Measurements from ENCODE around the gene TRAK1. TPM values are rescaled to one million over a fixed set of nuclear protein-coding genes. Genes with fewer than 3 reads are reported as not detected.

The TRAK1 gene
- total RNA-seq, 1 donor from 2014 or later: 49.2 TPM

- Mint-ChIP-seq H3K4me1 (ENCODE audit: unreplicated experiment) (peaks cover 7% of the 10 kb centered on the region), H3K27ac (no peak within 1 kb of the TSS), H3K27me3 (peaks cover 79% of the 10 kb centered on the region), H3K36me3 (no peaks in the 10 kb centered on the region), H3K4me3 (no peak within 1 kb of the TSS), H3K9me3 (no peaks in the 10 kb centered on the region)
- TF ChIP-seq CTCF (conservative IDR thresholded peaks at IDR 0.05): no peak
- no peak for DNase-seq (ENCODE audit: extremely low spot score, unreplicated experiment)
Measured at GRCh38 chr3:42266085-42266484, 174.9 kb downstream of the TRAK1 start, which contains the start of gene CCK. Gene CCK (minus strand): TSS chr3:42266185. CDS start chr3:42263630, 2,555 bp downstream.

DNA sequence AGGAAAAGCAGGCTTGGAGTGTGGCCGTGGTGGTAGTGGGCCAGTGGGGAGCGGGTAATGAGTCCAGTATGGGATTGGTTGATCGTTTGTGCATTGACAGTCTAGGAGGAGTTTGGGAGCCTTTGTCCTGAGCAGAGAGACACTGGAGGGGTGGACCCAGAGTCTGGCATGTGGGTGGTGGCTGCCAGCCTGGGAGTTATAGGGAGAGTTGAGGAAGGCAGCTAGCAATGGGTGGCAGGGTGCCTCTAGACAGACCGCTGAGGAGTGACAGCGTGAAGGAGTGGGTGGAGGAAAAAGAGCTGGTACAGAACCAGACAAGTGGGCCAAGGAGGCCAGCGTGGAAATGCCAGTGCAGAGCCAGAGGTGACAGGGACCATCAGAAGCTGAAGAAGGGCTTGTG is 176.7 kb downstream of the TRAK1 start:
- TF ChIP-seq CTCF (conservative IDR thresholded peaks at IDR 0.05): no peak
- Mint-ChIP-seq H3K27me3 (peaks cover 73% of the 10 kb centered on the region), H3K27ac (no peak overlapping the region), H3K9me3 (no peaks in the 10 kb centered on the region), H3K36me3 (no peaks in the 10 kb centered on the region), H3K4me3 (no peak overlapping the region), H3K4me1 (ENCODE audit: unreplicated experiment) (peaks cover 2% of the 10 kb centered on the region)
- DNase-seq (ENCODE audit: extremely low spot score, unreplicated experiment): no peak

DNA sequence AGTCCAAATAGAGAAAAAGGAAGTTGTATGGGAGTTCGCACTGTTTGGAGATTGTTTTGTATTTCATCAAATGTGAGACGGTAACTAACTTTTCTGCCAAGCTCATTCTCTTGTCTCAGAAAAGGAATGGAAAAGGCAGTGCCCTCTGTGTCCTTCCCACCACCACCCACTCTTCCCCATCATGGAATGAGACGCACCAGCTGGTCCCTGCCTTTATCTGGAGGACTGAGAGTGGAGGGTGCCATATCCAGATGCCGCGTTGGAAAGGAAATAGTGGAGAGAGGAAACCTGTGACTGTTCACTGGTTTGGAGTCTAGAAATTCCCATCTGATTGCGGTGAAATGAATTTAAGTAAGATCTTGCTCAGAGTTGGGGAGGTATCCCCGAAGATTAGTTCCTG is 178.5 kb downstream of the TRAK1 start:
- Mint-ChIP-seq H3K9me3 (no peaks in the 10 kb centered on the region), H3K36me3 (no peaks in the 10 kb centered on the region), H3K27me3 (peaks cover 56% of the 10 kb centered on the region), H3K4me1 (ENCODE audit: unreplicated experiment) (no peaks in the 10 kb centered on the region), H3K27ac (no peak overlapping the region), H3K4me3 (no peak overlapping the region)
- DNase-seq (ENCODE audit: extremely low spot score, unreplicated experiment): no peak
- no peak for TF ChIP-seq CTCF (conservative IDR thresholded peaks at IDR 0.05)

- Mint-ChIP-seq H3K4me1 (ENCODE audit: unreplicated experiment) (no peaks in the 10 kb centered on the region), H3K27me3 (peaks cover 54% of the 10 kb centered on the region), H3K36me3 (no peaks in the 10 kb centered on the region), H3K27ac (no peak overlapping the region), H3K9me3 (no peaks in the 10 kb centered on the region), H3K4me3 (no peak overlapping the region)
- TF ChIP-seq CTCF (conservative IDR thresholded peaks at IDR 0.05): no peak
- DNase-seq (ENCODE audit: extremely low spot score, unreplicated experiment): no peak
Measured at GRCh38 chr3:42270561-42270960, 179.4 kb downstream of the TRAK1 start.

GRCh38 chr3:42271786-42272185 is 180.6 kb downstream of the TRAK1 start:
- DNase-seq (ENCODE audit: extremely low spot score, unreplicated experiment): no peak
- no peak for TF ChIP-seq CTCF (conservative IDR thresholded peaks at IDR 0.05)
- H3K4me1 Mint-ChIP-seq (ENCODE audit: unreplicated experiment): no peaks in the 10 kb centered on the region
- no peaks in the 10 kb centered on the region for H3K9me3 Mint-ChIP-seq
- H3K36me3 Mint-ChIP-seq: no peaks in the 10 kb centered on the region
- no peak overlapping the region for H3K4me3 Mint-ChIP-seq
- no peak overlapping the region for H3K27ac Mint-ChIP-seq
- peaks cover 51% of the 10 kb centered on the region for H3K27me3 Mint-ChIP-seq

DNA sequence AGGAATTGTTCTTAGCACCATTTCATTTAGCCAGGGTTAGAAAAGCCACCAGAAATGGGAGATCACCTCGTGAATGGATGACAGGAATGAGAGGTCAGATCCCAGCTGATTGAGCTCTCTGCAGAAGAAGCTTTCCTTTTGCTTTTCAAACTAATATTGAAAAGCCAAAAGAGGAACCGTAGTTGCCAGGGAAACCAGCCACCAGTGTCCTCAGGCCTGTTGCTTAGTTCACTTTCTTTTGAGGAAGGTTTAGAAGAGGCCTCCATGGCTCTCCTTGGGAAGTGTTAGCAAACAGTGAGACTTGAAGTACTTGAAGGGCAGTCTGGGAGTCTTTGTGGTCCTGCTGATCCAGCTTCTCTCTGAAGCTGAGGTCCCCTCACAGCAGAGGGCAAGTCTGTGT is 182.2 kb downstream of the TRAK1 start:
- H3K4me3 Mint-ChIP-seq: no peak overlapping the region
- H3K4me1 Mint-ChIP-seq (ENCODE audit: unreplicated experiment): no peaks in the 10 kb centered on the region
- H3K9me3 Mint-ChIP-seq: no peaks in the 10 kb centered on the region
- H3K36me3 Mint-ChIP-seq: no peaks in the 10 kb centered on the region
- no peak for DNase-seq (ENCODE audit: extremely low spot score, unreplicated experiment)
- H3K27me3 Mint-ChIP-seq: peaks cover 36% of the 10 kb centered on the region
- TF ChIP-seq CTCF (conservative IDR thresholded peaks at IDR 0.05): no peak
- H3K27ac Mint-ChIP-seq: no peak overlapping the region

Data from type B pancreatic cell (in vitro differentiated cells).